ENCODE results near the gene SCP2D1. TPM values are rescaled to one million over a fixed set of nuclear protein-coding genes. Genes with fewer than 3 reads are reported as not detected.
"Not testable (repeated sequence)": the region's sequence is repeated elsewhere in the genome, so short reads cannot be mapped to it uniquely, and the experiment has no call there.

Gene SCP2D1
- total RNA-seq, 4 donors from 2014 or later, result not detected

- H3K36me3 ChIP-seq, result no peaks in the 10 kb centered on the region
- no peaks in the 10 kb centered on the region for H3K4me1 ChIP-seq
- H3K27ac ChIP-seq (replicated peaks in 1 of 4), result no peak overlapping the region
- no peak for DNase-seq (ENCODE audit: extremely low spot score)
- intact Hi-C loops (cut with DNase I), result no loop called here
- WGBS, result 77% methylated on average over 10 of the region's 10 CpGs
- no peaks in the 10 kb centered on the region for H3K9me3 ChIP-seq
- no peaks in the 10 kb centered on the region for H3K27me3 ChIP-seq
- no peak overlapping the region for H3K4me3 ChIP-seq
- TF ChIP-seq POLR2A (IDR thresholded peaks at IDR 0.05; ENCODE audit: low read depth), result no peak
- no peak for TF ChIP-seq POLR2AphosphoS5 (IDR thresholded peaks at IDR 0.05)
- no peak for TF ChIP-seq EP300 (IDR thresholded peaks at IDR 0.05)
- no peak for TF ChIP-seq CTCF (IDR thresholded peaks at IDR 0.05)
Observed at GRCh38 chr20:18778690-18779392, 34.7 kb upstream of the SCP2D1 start.

- no peaks in the 10 kb centered on the region for H3K27me3 ChIP-seq
- H3K36me3 ChIP-seq, result no peaks in the 10 kb centered on the region
- H3K4me3 ChIP-seq, result no peak overlapping the region
- TF ChIP-seq POLR2AphosphoS5 (IDR thresholded peaks at IDR 0.05), result no peak
- no peak for TF ChIP-seq POLR2A (IDR thresholded peaks at IDR 0.05; ENCODE audit: low read depth)
- no peak for TF ChIP-seq EP300 (IDR thresholded peaks at IDR 0.05)
- no peak for TF ChIP-seq CTCF (IDR thresholded peaks at IDR 0.05)
- no peaks in the 10 kb centered on the region for H3K9me3 ChIP-seq
- H3K4me1 ChIP-seq, result no peaks in the 10 kb centered on the region
- WGBS, result 82% methylated on average over 9 of the region's 9 CpGs
- no peak overlapping the region for H3K27ac ChIP-seq (replicated peaks in 1 of 4)
- DNase-seq (ENCODE audit: extremely low spot score), result no peak
- intact Hi-C loops (cut with DNase I), result no loop called here
Observed at GRCh38 chr20:18780385-18781130, 33.0 kb upstream of the SCP2D1 start.

GRCh38 chr20:18781509-18781908, 32.1 kb upstream of the SCP2D1 start:
- 73% methylated on average over 3 of the region's 3 CpGs for WGBS
- intact Hi-C loops (cut with DNase I), result no loop called here
- Histone ChIP-seq H3K36me3 (no peaks in the 10 kb centered on the region), H3K27ac (replicated peaks in 1 of 4) (no peak overlapping the region), H3K27me3 (no peaks in the 10 kb centered on the region), H3K4me3 (no peak overlapping the region), H3K9me3 (no peaks in the 10 kb centered on the region), H3K4me1 (no peaks in the 10 kb centered on the region)
- no peak for DNase-seq (ENCODE audit: extremely low spot score)
- TF ChIP-seq POLR2A (IDR thresholded peaks at IDR 0.05; ENCODE audit: low read depth) (no peak), CTCF (IDR thresholded peaks at IDR 0.05) (no peak), POLR2AphosphoS5 (IDR thresholded peaks at IDR 0.05) (no peak), EP300 (IDR thresholded peaks at IDR 0.05) (no peak)

GRCh38 chr20:18783385-18783959, 30.1 kb upstream of the SCP2D1 start:
- Histone ChIP-seq H3K4me3 (no peak overlapping the region), H3K9me3 (no peaks in the 10 kb centered on the region), H3K36me3 (no peaks in the 10 kb centered on the region), H3K4me1 (no peaks in the 10 kb centered on the region), H3K27ac (replicated peaks in 1 of 4) (no peak overlapping the region), H3K27me3 (no peaks in the 10 kb centered on the region)
- no peak for TF ChIP-seq CTCF (IDR thresholded peaks at IDR 0.05)
- TF ChIP-seq POLR2AphosphoS5 (IDR thresholded peaks at IDR 0.05), result no peak
- no peak for TF ChIP-seq EP300 (IDR thresholded peaks at IDR 0.05)
- TF ChIP-seq POLR2A (IDR thresholded peaks at IDR 0.05; ENCODE audit: low read depth), result no peak
- DNase-seq (ENCODE audit: extremely low spot score), result no peak
- intact Hi-C loops (cut with DNase I), result no loop called here
- WGBS, result 82% methylated on average over 5 of the region's 5 CpGs

GRCh38 chr20:18787046-18787445, 26.5 kb upstream of the SCP2D1 start:
- H3K36me3 ChIP-seq; H3K27ac ChIP-seq (replicated peaks in 1 of 4); DNase-seq (ENCODE audit: extremely low spot score); H3K27me3 ChIP-seq; H3K4me3 ChIP-seq; H3K4me1 ChIP-seq; intact Hi-C loops (cut with DNase I); H3K9me3 ChIP-seq: not testable (repeated sequence)
- WGBS, result 73% methylated on average over 1 of the region's 2 CpGs

Data from esophagus muscularis mucosa (tissue), 4 donors.